Brain pericyte (primary cell): ENCODE data around the gene SSC5D.

ENCODE experiments used
- DNase-seq: peaks from one replicate; pipeline ENCODE4 v3.0.0-alpha.2; 2012; ENCODE audit warnings: low read depth, low spot score

Gene SSC5D

GRCh38 chr19:55554741-55555152 lies 66.5 kb downstream of the SSC5D start:
- DNase-seq = no peak

DNA sequence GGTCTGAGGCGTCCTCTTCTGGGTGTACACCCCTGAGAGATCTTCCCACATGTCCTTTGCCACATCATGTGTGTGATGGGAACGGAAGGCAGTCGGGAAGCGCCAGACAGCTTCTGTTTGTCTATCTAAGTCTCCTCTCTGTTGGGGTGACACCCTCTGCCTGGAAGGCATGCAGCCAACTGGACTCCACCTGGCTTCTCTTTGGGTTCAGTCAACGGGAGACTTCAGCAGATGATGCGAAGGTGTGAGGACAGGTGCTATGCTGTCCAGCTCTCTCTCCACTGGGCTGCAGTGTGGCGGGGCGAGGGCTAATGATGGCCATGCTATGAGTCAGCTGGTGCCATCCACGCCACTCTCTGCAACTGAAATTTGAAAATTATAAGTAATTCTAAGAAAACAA lies 71.4 kb downstream of the SSC5D start:
- DNase-seq = no peak

- DNase-seq = no peak
These were observed 75.0 kb downstream of the SSC5D start for GRCh38 chr19:55563261-55563690.

DNA sequence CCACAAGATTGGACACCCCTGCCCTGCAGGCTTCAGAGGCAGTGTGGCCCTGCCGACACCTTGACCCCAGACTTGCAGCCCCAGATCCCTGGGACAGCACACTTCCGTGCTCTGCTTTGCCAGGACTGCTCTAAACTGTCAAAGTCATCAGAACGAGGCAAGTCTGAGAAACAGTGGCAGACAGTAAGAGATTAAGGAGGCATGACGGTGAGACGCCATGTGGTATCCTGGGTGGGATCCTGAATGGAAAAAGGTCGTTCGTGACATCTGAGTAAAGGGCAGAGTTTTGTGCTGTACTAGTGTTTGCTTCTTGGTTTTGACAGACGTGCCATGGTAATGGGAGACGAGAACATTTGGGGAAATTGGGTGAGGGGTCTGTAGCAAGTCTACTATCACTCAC lies 78.6 kb downstream of the SSC5D start:
- no peak for DNase-seq

GRCh38 chr19:55567708-55568328 lies 79.6 kb downstream of the SSC5D start:
- no peak for DNase-seq
